ENCODE data around the gene TSHZ2.
"Not testable (repeated sequence)": the region's sequence is repeated elsewhere in the genome, so short reads cannot be mapped to it uniquely, and the experiment has no call there.

TSHZ2 gene

DNA sequence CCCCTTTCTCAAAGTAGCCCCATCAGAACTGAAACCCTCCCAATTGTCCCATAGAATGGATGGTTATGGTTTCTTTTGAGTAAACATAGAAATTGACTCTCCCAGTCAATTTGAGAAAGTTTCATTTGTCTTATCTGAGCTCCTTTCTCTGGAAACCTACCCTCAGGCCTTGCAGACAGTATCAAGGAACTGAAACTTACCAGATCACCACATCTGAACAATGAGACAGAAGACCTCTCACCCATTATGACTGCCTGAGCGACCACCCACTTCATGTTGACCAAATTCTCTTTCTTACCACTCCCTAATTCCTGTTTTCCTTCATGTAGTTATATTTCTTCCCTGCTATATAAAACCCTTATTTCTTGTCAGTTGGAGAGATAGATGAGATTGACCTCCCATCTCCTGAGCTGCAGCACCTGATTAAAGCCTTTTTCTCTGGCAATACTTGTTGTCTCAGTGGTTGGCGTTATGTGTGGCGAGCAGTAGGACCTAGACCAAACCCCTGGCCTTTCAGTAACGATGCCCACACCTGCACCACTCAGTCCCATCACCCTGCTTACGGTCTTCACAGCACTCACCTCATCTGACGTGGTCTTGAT, 482.6 kb downstream of the TSHZ2 start:
- no peak for DNase-seq (ENCODE audit: low read depth, low spot score)
- TF ChIP-seq SUZ12 (IDR thresholded peaks at IDR 0.05; ENCODE audit: extremely low read depth, insufficient read depth, insufficient read length) (no peak), YY1 (IDR thresholded peaks at IDR 0.05; ENCODE audit: insufficient read depth, insufficient read length) (no peak), ZNF274 (IDR thresholded peaks at IDR 0.05; ENCODE audit: low read depth, low read length) (no peak)
- Histone ChIP-seq H3K27me3 (ENCODE audit: insufficient read depth, insufficient read length) (no peaks in the 10 kb centered on the region), H3K4me3 (ENCODE audit: insufficient read length, low read depth) (no peak overlapping the region), H3K9me3 (ENCODE audit: insufficient read depth, low read length) (peaks cover 10% of the 10 kb centered on the region), H3K9ac (ENCODE audit: insufficient read length, low read depth) (no peak overlapping the region), H3K4me1 (ENCODE audit: insufficient read depth, insufficient read length) (no peaks in the 10 kb centered on the region), H3K36me3 (ENCODE audit: insufficient read depth, insufficient read length, low read length) (peaks cover 2% of the 10 kb centered on the region)

DNA sequence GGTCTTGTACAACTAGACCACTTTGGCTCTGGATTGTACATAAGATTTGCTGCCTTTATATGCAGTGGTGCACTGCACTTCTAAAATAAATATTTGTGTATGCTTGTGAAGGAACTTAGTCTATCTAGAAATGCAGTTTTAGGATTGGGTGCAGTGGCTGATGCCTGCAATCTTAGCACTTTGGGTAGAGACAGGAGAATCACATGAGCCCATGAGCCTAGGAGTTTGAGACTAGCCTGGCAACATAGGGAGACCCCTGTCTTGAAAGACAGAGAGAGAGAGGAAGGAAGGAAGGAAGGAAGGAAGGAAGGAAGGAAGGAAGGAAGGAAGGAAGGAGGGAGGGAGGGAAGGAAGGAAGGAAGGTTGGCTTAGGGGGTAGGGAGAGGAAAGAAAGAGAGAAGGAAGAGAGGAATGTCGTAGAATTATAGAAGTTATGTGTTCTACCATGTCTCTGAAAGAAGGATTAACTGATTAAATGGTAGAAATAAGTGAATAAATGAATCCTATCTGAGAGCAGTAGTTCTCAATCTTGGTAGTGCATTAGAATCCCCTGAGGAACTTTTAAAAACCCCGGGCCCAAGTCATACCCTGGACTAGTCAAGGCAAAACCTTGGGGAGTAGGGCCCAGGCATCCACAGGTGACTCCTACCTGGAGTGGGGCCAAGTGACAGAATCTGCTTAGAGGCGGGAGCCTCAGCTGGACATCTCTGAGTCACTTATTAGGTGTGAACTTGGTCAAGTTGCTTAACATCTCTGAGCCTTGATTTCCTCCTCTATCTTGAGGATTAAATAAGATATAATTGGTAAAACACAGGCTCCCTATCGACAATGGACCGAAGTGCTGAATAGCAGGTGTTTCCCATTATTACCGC, 491.2 kb downstream of the TSHZ2 start:
- DNase-seq (ENCODE audit: low read depth, low spot score): no peak
- TF ChIP-seq ZNF274 (IDR thresholded peaks at IDR 0.05; ENCODE audit: low read depth, low read length) (no peak), SUZ12 (IDR thresholded peaks at IDR 0.05; ENCODE audit: extremely low read depth, insufficient read depth, insufficient read length) (no peak), YY1 (IDR thresholded peaks at IDR 0.05; ENCODE audit: insufficient read depth, insufficient read length) (no peak)
- Histone ChIP-seq H3K9me3 (ENCODE audit: insufficient read depth, low read length) (peaks cover 22% of the 10 kb centered on the region; the same call in 1 of the 2 replicates), H3K4me3 (ENCODE audit: insufficient read length, low read depth) (no peak overlapping the region), H3K27me3 (ENCODE audit: insufficient read depth, insufficient read length) (no peaks in the 10 kb centered on the region), H3K4me1 (ENCODE audit: insufficient read depth, insufficient read length) (no peaks in the 10 kb centered on the region), H3K9ac (ENCODE audit: insufficient read length, low read depth) (no peak overlapping the region), H3K36me3 (ENCODE audit: insufficient read depth, insufficient read length, low read length) (no peaks in the 10 kb centered on the region)

DNA sequence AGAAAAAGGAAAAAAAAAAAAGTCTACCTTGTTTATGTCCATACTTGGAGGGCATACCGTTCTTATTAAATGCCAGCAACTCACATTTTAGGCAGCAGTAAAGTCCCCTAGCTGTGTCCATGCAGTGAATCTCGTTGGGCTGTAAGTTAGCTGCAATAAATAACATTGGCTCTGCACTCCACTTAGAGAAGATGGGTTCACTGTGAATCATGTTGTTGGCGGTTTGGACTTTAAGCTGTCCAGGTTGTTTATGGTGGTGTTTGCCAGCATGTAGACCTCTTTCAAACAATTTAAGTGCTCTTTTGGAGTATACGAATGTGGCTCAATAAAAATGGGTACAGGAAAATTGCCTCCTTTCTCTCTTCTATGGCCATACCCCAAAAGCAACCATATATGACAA, 494.1 kb downstream of the TSHZ2 start:
- H3K36me3 ChIP-seq (ENCODE audit: insufficient read depth, insufficient read length, low read length): no peaks in the 10 kb centered on the region
- H3K9me3 ChIP-seq (ENCODE audit: insufficient read depth, low read length): peaks cover 19% of the 10 kb centered on the region; the same call in 1 of the 2 replicates
- TF ChIP-seq YY1 (IDR thresholded peaks at IDR 0.05; ENCODE audit: insufficient read depth, insufficient read length) (no peak), ZNF274 (IDR thresholded peaks at IDR 0.05; ENCODE audit: low read depth, low read length) (no peak), SUZ12 (IDR thresholded peaks at IDR 0.05; ENCODE audit: extremely low read depth, insufficient read depth, insufficient read length) (no peak)
- DNase-seq (ENCODE audit: low read depth, low spot score): no peak
- no peak overlapping the region for H3K9ac ChIP-seq (ENCODE audit: insufficient read length, low read depth)
- H3K4me3 ChIP-seq (ENCODE audit: insufficient read length, low read depth): no peak overlapping the region
- H3K27me3 ChIP-seq (ENCODE audit: insufficient read depth, insufficient read length): no peaks in the 10 kb centered on the region
- no peaks in the 10 kb centered on the region for H3K4me1 ChIP-seq (ENCODE audit: insufficient read depth, insufficient read length)

DNA sequence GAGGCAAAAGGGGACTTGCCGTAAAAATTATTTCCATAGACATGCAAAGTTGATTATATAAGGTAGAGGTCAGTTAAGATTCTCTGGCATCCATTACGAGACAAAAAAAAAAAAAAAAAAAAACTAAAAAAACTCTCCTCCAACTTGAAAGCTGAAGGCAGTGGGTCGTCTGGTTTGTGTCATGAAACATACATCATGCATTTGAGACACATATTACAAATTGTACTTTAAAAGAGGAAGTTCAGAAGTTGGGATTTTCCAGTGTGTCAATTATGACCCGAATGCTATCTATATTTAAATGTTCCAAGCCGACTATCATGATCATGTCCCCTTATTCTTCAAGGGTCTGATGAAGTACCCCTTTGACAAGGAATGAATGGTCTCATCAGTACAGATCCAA, 496.4 kb downstream of the TSHZ2 start:
- H3K36me3 ChIP-seq (ENCODE audit: insufficient read depth, insufficient read length, low read length): no peaks in the 10 kb centered on the region
- DNase-seq (ENCODE audit: low read depth, low spot score): no peak
- no peaks in the 10 kb centered on the region for H3K27me3 ChIP-seq (ENCODE audit: insufficient read depth, insufficient read length)
- TF ChIP-seq YY1 (IDR thresholded peaks at IDR 0.05; ENCODE audit: insufficient read depth, insufficient read length) (no peak), ZNF274 (IDR thresholded peaks at IDR 0.05; ENCODE audit: low read depth, low read length) (no peak), SUZ12 (IDR thresholded peaks at IDR 0.05; ENCODE audit: extremely low read depth, insufficient read depth, insufficient read length) (no peak)
- no peak overlapping the region for H3K9ac ChIP-seq (ENCODE audit: insufficient read length, low read depth)
- H3K4me3 ChIP-seq (ENCODE audit: insufficient read length, low read depth): no peak overlapping the region
- peaks cover 8% of the 10 kb centered on the region; the same call in 1 of the 2 replicates for H3K9me3 ChIP-seq (ENCODE audit: insufficient read depth, low read length)
- H3K4me1 ChIP-seq (ENCODE audit: insufficient read depth, insufficient read length): no peaks in the 10 kb centered on the region

DNA sequence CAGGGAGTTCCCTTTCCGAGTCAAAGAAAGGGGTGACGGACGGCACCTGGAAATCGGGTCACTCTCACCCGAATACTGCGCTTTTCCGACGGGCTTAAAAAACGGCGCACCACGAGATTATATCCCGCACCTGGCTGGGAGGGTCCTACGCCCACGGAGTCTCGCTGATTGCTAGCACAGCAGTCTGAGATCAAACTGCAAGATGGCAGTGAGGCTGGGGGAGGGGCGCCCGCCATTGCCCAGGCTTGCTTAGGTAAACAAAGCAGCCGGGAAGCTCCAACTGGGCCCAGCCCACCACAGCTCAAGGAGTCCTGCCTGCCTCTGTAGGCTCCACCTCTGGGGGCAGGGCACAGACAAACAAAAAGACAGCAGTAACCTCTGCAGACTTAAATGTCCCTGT, 500.7 kb downstream of the TSHZ2 start:
- not testable (repeated sequence) for H3K4me1 ChIP-seq (ENCODE audit: insufficient read depth, insufficient read length); H3K27me3 ChIP-seq (ENCODE audit: insufficient read depth, insufficient read length); H3K9ac ChIP-seq (ENCODE audit: insufficient read length, low read depth); H3K36me3 ChIP-seq (ENCODE audit: insufficient read depth, insufficient read length, low read length); H3K4me3 ChIP-seq (ENCODE audit: insufficient read length, low read depth); H3K9me3 ChIP-seq (ENCODE audit: insufficient read depth, low read length); DNase-seq (ENCODE audit: low read depth, low spot score)

DNA sequence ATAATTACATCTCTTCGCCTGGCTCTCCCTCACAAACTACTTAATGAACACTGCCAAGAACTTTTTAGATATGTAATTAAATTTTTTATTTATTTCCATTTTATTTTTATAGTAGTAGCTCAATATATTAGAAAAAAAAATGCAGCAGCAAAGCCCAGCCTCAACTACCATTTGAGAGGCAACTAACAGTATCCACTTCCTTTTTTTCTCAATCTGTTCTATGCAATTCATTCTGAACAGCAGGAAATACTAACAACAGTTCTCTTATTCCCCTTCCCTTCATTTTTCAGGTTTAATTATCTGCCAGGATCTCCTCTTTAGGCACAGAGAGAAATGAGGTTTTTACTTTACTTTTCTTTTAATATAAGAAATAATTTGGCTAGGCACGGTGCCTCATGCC, 508.8 kb downstream of the TSHZ2 start:
- Histone ChIP-seq H3K9me3 (ENCODE audit: insufficient read depth, low read length) (no peaks in the 10 kb centered on the region), H3K27me3 (ENCODE audit: insufficient read depth, insufficient read length) (no peaks in the 10 kb centered on the region), H3K4me1 (ENCODE audit: insufficient read depth, insufficient read length) (no peaks in the 10 kb centered on the region), H3K36me3 (ENCODE audit: insufficient read depth, insufficient read length, low read length) (no peaks in the 10 kb centered on the region), H3K4me3 (ENCODE audit: insufficient read length, low read depth) (no peak overlapping the region), H3K9ac (ENCODE audit: insufficient read length, low read depth) (no peak overlapping the region)
- no peak for DNase-seq (ENCODE audit: low read depth, low spot score)
- TF ChIP-seq SUZ12 (IDR thresholded peaks at IDR 0.05; ENCODE audit: extremely low read depth, insufficient read depth, insufficient read length): no peak
- TF ChIP-seq YY1 (IDR thresholded peaks at IDR 0.05; ENCODE audit: insufficient read depth, insufficient read length): no peak
- no peak for TF ChIP-seq ZNF274 (IDR thresholded peaks at IDR 0.05; ENCODE audit: low read depth, low read length)

DNA sequence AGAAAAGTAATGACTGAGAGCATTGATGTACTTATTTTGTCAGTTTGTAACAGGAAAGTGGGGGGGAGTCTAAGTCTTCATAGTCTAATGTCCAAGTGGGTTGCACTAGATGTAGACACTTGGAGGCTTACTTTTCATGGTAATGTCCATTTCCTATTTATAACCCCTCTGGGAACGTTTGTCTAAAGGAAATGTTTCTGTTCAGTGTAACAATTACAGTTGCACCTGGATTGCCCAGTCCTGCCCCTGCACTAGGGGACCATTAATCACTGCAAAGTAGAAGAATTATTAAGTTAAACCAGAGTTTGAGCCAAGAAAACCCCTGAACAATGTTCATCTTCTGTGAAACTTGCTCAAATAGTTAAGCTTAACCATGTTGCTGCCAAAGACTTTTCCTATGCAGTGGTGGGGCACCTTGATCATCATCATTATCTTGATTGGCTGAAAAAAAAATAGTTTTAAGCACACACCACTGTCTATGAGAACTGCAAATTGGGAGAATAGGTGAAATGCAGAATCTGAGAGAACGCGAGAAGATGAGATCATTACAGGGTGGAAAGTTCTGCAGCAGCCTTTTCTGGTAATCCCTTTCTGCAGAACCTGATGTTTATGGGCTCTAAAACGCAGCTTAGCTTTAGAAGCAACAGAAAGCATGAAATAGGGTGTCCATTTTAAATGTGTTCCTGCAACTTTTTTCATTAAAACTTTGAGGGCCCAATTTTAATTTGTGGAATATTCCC, 515.5 kb downstream of the TSHZ2 start:
- no peak overlapping the region for H3K9ac ChIP-seq (ENCODE audit: insufficient read length, low read depth)
- no peaks in the 10 kb centered on the region for H3K9me3 ChIP-seq (ENCODE audit: insufficient read depth, low read length)
- H3K4me1 ChIP-seq (ENCODE audit: insufficient read depth, insufficient read length): no peaks in the 10 kb centered on the region
- no peak overlapping the region for H3K4me3 ChIP-seq (ENCODE audit: insufficient read length, low read depth)
- H3K27me3 ChIP-seq (ENCODE audit: insufficient read depth, insufficient read length): no peaks in the 10 kb centered on the region
- TF ChIP-seq YY1 (IDR thresholded peaks at IDR 0.05; ENCODE audit: insufficient read depth, insufficient read length): no peak
- peaks cover 9% of the 10 kb centered on the region for H3K36me3 ChIP-seq (ENCODE audit: insufficient read depth, insufficient read length, low read length)
- no peak for DNase-seq (ENCODE audit: low read depth, low spot score)

All from NT2/D1 (cell line).